ENCODE results near the gene SPI1.

Gene SPI1

DNA sequence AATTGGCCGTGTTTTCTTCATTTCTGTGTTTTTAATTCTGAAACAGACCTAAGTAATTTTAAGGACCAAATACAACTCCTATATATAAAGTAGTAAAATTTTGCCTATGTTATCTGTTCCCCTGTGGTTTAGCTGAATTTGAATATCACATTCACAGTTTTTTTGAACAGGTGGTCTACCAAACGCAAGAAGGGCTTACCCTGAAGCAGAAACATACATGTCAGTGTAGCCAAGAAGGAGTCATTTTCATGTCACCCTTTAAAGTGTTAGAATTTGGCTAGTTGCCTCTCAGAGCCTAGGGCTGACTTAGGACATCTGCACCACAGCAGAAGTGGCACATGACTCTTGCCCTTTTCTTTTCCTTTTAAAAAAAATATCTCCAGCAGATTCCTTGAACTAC is 60.2 kb downstream of the SPI1 start:
- TF ChIP-seq YY1 (IDR thresholded peaks at IDR 0.05; ENCODE audit: low read depth) = no peak
- TF ChIP-seq CEBPB (IDR thresholded peaks at IDR 0.05) = no peak

DNA sequence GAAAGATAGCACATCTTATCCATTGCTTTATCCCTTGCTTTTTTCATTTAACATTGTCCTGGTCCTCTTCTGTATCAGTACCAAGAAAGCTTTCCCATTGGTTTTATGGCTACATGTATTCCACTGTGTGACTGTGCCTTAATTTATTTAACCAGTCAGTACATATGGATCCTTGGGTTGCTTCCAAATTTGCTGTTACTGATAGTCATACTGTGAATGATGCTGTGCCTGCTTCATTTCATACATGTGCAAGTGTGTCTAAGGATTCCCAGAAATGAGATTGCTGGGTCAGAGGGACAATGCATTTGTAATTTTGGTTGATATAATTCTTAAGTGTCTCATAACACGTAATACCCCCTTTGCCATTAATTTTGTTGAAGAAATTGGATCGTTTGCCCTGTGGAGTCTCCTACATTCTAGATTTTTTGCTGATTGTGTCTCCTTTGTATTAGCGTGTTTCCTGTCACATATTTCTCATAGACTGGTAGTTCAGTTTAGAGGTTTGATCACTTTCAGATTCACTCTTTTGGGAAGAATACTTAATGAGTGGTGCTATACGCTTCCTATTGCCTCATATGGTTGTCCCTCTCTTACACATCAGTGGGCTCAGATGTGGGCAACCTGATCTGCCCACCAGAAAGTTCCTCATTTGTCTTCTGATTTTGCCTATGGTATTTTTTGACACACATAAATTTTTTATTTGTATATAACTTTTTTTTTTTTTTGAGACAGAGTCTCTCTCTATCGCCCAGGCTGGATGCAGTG is 61.1 kb downstream of the SPI1 start:
- TF ChIP-seq, protein P1, sequence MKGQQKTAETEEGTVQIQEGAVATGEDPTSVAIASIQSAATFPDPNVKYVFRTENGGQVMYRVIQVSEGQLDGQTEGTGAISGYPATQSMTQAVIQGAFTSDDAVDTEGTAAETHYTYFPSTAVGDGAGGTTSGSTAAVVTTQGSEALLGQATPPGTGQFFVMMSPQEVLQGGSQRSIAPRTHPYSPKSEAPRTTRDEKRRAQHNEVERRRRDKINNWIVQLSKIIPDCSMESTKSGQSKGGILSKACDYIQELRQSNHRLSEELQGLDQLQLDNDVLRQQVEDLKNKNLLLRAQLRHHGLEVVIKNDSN (IDR thresholded peaks at IDR 0.05) = no peak
- TF ChIP-seq RAD21 (IDR thresholded peaks at IDR 0.05; ENCODE audit: low read depth) (no peak), ZBTB7A (IDR thresholded peaks at IDR 0.05; ENCODE audit: low read depth) (no peak), CREB1 (IDR thresholded peaks at IDR 0.05; ENCODE audit: low read depth) (no peak), TAF1 (IDR thresholded peaks at IDR 0.05; ENCODE audit: low read depth) (no peak), EGR1 (IDR thresholded peaks at IDR 0.05) (no peak), FOXM1 (IDR thresholded peaks at IDR 0.05; ENCODE audit: borderline replicate concordance, low read depth) (no peak), TEAD4 (IDR thresholded peaks at IDR 0.05) (no peak), EP300 (IDR thresholded peaks at IDR 0.05; ENCODE audit: borderline replicate concordance) (no peak), TCF12 (IDR thresholded peaks at IDR 0.05; ENCODE audit: low read depth) (no peak), YY1 (IDR thresholded peaks at IDR 0.05; ENCODE audit: low read depth) (no peak), CEBPB (IDR thresholded peaks at IDR 0.05) (no peak), NFIC (IDR thresholded peaks at IDR 0.05) (no peak)
- TF ChIP-seq, protein P2, sequence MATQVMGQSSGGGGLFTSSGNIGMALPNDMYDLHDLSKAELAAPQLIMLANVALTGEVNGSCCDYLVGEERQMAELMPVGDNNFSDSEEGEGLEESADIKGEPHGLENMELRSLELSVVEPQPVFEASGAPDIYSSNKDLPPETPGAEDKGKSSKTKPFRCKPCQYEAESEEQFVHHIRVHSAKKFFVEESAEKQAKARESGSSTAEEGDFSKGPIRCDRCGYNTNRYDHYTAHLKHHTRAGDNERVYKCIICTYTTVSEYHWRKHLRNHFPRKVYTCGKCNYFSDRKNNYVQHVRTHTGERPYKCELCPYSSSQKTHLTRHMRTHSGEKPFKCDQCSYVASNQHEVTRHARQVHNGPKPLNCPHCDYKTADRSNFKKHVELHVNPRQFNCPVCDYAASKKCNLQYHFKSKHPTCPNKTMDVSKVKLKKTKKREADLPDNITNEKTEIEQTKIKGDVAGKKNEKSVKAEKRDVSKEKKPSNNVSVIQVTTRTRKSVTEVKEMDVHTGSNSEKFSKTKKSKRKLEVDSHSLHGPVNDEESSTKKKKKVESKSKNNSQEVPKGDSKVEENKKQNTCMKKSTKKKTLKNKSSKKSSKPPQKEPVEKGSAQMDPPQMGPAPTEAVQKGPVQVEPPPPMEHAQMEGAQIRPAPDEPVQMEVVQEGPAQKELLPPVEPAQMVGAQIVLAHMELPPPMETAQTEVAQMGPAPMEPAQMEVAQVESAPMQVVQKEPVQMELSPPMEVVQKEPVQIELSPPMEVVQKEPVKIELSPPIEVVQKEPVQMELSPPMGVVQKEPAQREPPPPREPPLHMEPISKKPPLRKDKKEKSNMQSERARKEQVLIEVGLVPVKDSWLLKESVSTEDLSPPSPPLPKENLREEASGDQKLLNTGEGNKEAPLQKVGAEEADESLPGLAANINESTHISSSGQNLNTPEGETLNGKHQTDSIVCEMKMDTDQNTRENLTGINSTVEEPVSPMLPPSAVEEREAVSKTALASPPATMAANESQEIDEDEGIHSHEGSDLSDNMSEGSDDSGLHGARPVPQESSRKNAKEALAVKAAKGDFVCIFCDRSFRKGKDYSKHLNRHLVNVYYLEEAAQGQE (IDR thresholded peaks at IDR 0.05; ENCODE audit: low read depth) = no peak
- TF ChIP-seq, protein P3, sequence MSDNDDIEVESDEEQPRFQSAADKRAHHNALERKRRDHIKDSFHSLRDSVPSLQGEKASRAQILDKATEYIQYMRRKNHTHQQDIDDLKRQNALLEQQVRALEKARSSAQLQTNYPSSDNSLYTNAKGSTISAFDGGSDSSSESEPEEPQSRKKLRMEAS (IDR thresholded peaks at IDR 0.05) = no peak

DNA sequence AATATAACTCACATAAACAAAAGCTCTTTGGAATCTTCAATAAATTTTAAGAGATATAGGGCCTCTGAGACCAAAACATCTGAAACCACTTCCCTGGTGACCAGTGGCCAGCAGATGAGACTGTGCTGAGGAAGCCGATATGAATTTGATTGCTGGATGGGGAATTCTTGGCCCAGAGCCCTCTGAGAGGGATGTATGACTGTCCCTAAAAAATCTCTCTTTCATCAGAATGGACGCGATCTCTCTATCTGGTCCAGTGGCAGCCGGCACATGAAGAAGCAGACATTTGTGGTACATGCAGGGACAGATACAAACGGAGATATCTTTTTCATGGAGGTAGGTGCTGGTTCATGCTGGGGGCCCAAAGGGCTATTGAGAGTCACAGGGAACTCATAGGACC is 63.4 kb downstream of the SPI1 start:
- TF ChIP-seq TEAD4 (IDR thresholded peaks at IDR 0.05) (no peak), TAF1 (IDR thresholded peaks at IDR 0.05; ENCODE audit: low read depth) (no peak), FOXM1 (IDR thresholded peaks at IDR 0.05; ENCODE audit: borderline replicate concordance, low read depth) (no peak), EGR1 (IDR thresholded peaks at IDR 0.05) (no peak), RAD21 (IDR thresholded peaks at IDR 0.05; ENCODE audit: low read depth) (no peak), YY1 (IDR thresholded peaks at IDR 0.05; ENCODE audit: low read depth) (no peak), EP300 (IDR thresholded peaks at IDR 0.05; ENCODE audit: borderline replicate concordance) (no peak), CEBPB (IDR thresholded peaks at IDR 0.05) (no peak), CREB1 (IDR thresholded peaks at IDR 0.05; ENCODE audit: low read depth) (no peak), NFIC (IDR thresholded peaks at IDR 0.05) (no peak), TCF12 (IDR thresholded peaks at IDR 0.05; ENCODE audit: low read depth) (no peak), ZBTB7A (IDR thresholded peaks at IDR 0.05; ENCODE audit: low read depth) (no peak)
- TF ChIP-seq, protein P1 (IDR thresholded peaks at IDR 0.05) = no peak
- TF ChIP-seq, protein P3 (IDR thresholded peaks at IDR 0.05) = no peak
- TF ChIP-seq, protein P2 (IDR thresholded peaks at IDR 0.05; ENCODE audit: low read depth) = no peak

DNA sequence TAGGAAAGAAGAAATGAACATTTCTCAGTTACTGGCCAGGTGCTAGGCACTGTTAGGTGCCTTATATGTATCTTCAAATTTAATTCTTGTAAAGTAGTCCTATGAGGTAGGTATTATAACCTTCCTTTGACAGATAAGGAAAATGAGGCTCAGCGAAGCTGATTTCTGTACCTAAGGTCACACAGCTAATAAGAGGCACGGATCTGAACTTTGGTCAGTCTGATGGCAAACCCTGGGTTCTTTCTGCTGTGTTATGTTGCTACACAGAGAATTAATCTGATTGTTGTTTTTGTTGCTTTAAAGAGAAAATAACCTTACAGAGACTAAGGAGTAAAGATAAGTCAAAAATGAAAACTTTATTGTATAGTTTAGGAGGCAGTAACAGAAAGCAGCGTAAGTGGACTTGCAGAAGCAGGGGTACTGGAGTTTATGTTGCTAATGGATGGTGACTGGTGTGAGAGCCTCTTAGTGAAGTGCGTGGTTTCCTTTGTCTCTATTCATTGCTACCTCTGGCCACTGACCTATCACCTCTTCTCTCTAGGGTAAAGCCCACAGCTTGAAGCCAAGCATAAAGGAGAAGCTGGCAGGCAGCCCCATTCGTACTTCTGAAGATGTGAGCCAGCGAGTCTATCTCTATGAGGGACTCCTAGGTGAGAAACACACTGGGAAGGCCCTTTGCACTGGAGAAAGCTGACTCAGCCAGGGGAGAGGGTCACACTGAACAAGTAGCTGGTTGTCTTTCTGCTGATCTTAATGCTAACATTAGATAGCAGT is 70.1 kb downstream of the SPI1 start:
- TF ChIP-seq ZBTB7A (IDR thresholded peaks at IDR 0.05; ENCODE audit: low read depth) (no peak), RAD21 (IDR thresholded peaks at IDR 0.05; ENCODE audit: low read depth) (no peak), NFIC (IDR thresholded peaks at IDR 0.05) (no peak), TEAD4 (IDR thresholded peaks at IDR 0.05) (no peak), CREB1 (IDR thresholded peaks at IDR 0.05; ENCODE audit: low read depth) (no peak), CEBPB (IDR thresholded peaks at IDR 0.05) (no peak), FOXM1 (IDR thresholded peaks at IDR 0.05; ENCODE audit: borderline replicate concordance, low read depth) (no peak), EGR1 (IDR thresholded peaks at IDR 0.05) (no peak), YY1 (IDR thresholded peaks at IDR 0.05; ENCODE audit: low read depth) (no peak), TCF12 (IDR thresholded peaks at IDR 0.05; ENCODE audit: low read depth) (no peak), EP300 (IDR thresholded peaks at IDR 0.05; ENCODE audit: borderline replicate concordance) (no peak), TAF1 (IDR thresholded peaks at IDR 0.05; ENCODE audit: low read depth) (no peak)
- TF ChIP-seq, protein P1 (IDR thresholded peaks at IDR 0.05) = no peak
- TF ChIP-seq, protein P3 (IDR thresholded peaks at IDR 0.05) = no peak
- TF ChIP-seq, protein P2 (IDR thresholded peaks at IDR 0.05; ENCODE audit: low read depth) = no peak

Data from Ishikawa (cell line).